PC-3 (cell line): ENCODE measurements around the gene DMRT3. TPM values are rescaled to one million over a fixed set of nuclear protein-coding genes. Genes with fewer than 3 reads are reported as not detected.
A peak's percentile ranks its signal among the peaks of the same experiment; 100 is the strongest.

Experiments used
- ATAC-seq: fragments of 200-7000 bp; cut with Tn5 transposase; 2 replicates; pipeline ENCODE4 v1.9.1; 2020; ENCODE audit warnings: mild to moderate bottlenecking, moderate library complexity
- BruUV-seq: library from RNA; stranded (reverse); fragments of 400-500 nt; replicated peaks from 2 replicates; lab custom pipeline; 2021; lab: Mats Ljungman, UMichigan
- CTCF ChIA-PET: fragments of 300-600 bp; sonication (Branson Sonifier 250); formaldehyde crosslinking; loops from one replicate; lab custom pipeline; 2022; ENCODE audit warnings: antibody characterized with exemption; lab: Charles Lee
- POLR2A ChIA-PET: fragments of 300-600 bp; sonication (Branson Sonifier 250); formaldehyde crosslinking; loops from one replicate; lab custom pipeline; 2022; ENCODE audit warnings: antibody characterized with exemption; ENCODE audit not compliant: unreplicated experiment; lab: Charles Lee
- DNase-seq: peaks from one replicate; pipeline ENCODE4 v3.0.0-alpha.2; 2015
- H2AFZ ChIP-seq: fragments of 300-600 bp; sonication (generic); 2 replicates; pipeline ENCODE4 v1.6.0; 2016; ENCODE audit warnings: antibody characterized with exemption, low read length
- H3F3A ChIP-seq: fragments of 300-600 bp; sonication (generic); one replicate; pipeline ENCODE4 v1.6.0; 2017; ENCODE audit warnings: antibody characterized with exemption, low read length, control low read depth, mild to moderate bottlenecking; ENCODE audit not compliant: unreplicated experiment
- H3K27ac ChIP-seq: fragments of 300-600 bp; sonication (generic); 2 replicates; pipeline ENCODE4 v1.5.1; 2016; ENCODE audit warnings: mild to moderate bottlenecking, low read length
- H3K27me3 ChIP-seq: fragments of 300-600 bp; sonication (generic); 2 replicates; pipeline ENCODE4 v1.6.1; 2016; ENCODE audit warnings: low read length, mixed read lengths
- H3K36me3 ChIP-seq: fragments of 300-600 bp; sonication (generic); 2 replicates; pipeline ENCODE4 v1.6.1; 2016; ENCODE audit warnings: low read depth, mixed run types, low read length, mixed read lengths
- H3K4me1 ChIP-seq: fragments of 300-600 bp; sonication (generic); 2 replicates; pipeline ENCODE4 v1.5.1; 2016; ENCODE audit warnings: low read length; ENCODE audit not compliant: insufficient read depth
- H3K4me2 ChIP-seq: fragments of 300-600 bp; sonication (generic); 2 replicates; pipeline ENCODE4 v1.6.0; 2016; ENCODE audit warnings: low read length
- H3K4me3 ChIP-seq: fragments of 300-600 bp; sonication (generic); 2 replicates; pipeline ENCODE4 v1.5.1; 2016; ENCODE audit warnings: mild to moderate bottlenecking, low read length, mixed read lengths
- H3K79me2 ChIP-seq: fragments of 300-600 bp; sonication (generic); 2 replicates; pipeline ENCODE4 v1.6.1; 2017; ENCODE audit warnings: low read length, mixed read lengths
- H3K9ac ChIP-seq: fragments of 300-600 bp; sonication (generic); 2 replicates; pipeline ENCODE4 v1.6.0; 2016; ENCODE audit warnings: mild to moderate bottlenecking, low read length
- H3K9me2 ChIP-seq: fragments of 300-600 bp; sonication (generic); replicated peaks from 2 replicates; pipeline ENCODE4 v1.6.1; 2016; ENCODE audit warnings: mixed run types, low read length, mixed read lengths
- H3K9me3 ChIP-seq: fragments of 300-600 bp; sonication (generic); 2 replicates; pipeline ENCODE4 v1.6.1; 2016; ENCODE audit warnings: low read length, mixed read lengths
- H4K20me1 ChIP-seq: fragments of 300-600 bp; sonication (generic); 2 replicates; pipeline ENCODE4 v1.6.1; 2016; ENCODE audit warnings: low read length, mixed read lengths
- EZH2 ChIP-seq: fragments of 300-600 bp; sonication (generic); IDR thresholded peaks from one replicate; pipeline ENCODE4 v1.6.1; 2017; ENCODE audit warnings: antibody characterized with exemption, mild to moderate bottlenecking, low read length; ENCODE audit not compliant: unreplicated experiment
- EZH2phosphoT487 ChIP-seq: fragments of 300-600 bp; sonication (generic); IDR thresholded peaks from 2 replicates; pipeline ENCODE4 v1.6.1; 2018; ENCODE audit warnings: mild to moderate bottlenecking, antibody characterized with exemption, low read length, borderline replicate concordance
- intact Hi-C: fragments of 100-400 bp; cut with micrococcal nuclease; formaldehyde crosslinking; loops from 2 replicates; pipeline ENCODE4 v1.9.0; 2023
- total RNA-seq: library from RNA; depleted of rRNA; stranded (reverse); fragments of >200 nt; gene quantifications from 2 replicates; pipeline ENCODE4 v1.2.3, GENCODE V29; 2014
- TF ChIP-seq, protein P1 (sequence below): fragments of 300-600 bp; sonication (generic); conservative IDR thresholded peaks from 2 replicates; pipeline ENCODE4 v1.5.1; 2017; ENCODE audit warnings: antibody characterized with exemption, low read depth, mild to moderate bottlenecking, low read length

DMRT3 gene
- total RNA-seq, 1 experiment from 2014 or later = not detected

- Histone ChIP-seq H3K36me3 (no peaks in the 10 kb centered on the region), H3K4me2 (no peak overlapping the region), H3K79me2 (no peaks in the 10 kb centered on the region), H2AFZ (no peak overlapping the region), H4K20me1 (no peaks in the 10 kb centered on the region), H3K27me3 (no peaks in the 10 kb centered on the region), H3K9ac (no peak overlapping the region), H3K4me3 (no peak overlapping the region), H3F3A (peaks cover 4% of the 10 kb centered on the region), H3K9me2 (no peaks in the 10 kb centered on the region), H3K27ac (no peak overlapping the region), H3K4me1 (no peaks in the 10 kb centered on the region), H3K9me3 (no peaks in the 10 kb centered on the region)
- DNase-seq (peak; percentile 22), ATAC-seq (no peak)
- POLR2A ChIA-PET = no interaction called here
- TF ChIP-seq, protein P1, sequence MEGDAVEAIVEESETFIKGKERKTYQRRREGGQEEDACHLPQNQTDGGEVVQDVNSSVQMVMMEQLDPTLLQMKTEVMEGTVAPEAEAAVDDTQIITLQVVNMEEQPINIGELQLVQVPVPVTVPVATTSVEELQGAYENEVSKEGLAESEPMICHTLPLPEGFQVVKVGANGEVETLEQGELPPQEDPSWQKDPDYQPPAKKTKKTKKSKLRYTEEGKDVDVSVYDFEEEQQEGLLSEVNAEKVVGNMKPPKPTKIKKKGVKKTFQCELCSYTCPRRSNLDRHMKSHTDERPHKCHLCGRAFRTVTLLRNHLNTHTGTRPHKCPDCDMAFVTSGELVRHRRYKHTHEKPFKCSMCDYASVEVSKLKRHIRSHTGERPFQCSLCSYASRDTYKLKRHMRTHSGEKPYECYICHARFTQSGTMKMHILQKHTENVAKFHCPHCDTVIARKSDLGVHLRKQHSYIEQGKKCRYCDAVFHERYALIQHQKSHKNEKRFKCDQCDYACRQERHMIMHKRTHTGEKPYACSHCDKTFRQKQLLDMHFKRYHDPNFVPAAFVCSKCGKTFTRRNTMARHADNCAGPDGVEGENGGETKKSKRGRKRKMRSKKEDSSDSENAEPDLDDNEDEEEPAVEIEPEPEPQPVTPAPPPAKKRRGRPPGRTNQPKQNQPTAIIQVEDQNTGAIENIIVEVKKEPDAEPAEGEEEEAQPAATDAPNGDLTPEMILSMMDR = no peak
- TF ChIP-seq EZH2 (no peak), EZH2phosphoT487 (no peak)
- CTCF ChIA-PET = no interaction called here
- intact Hi-C loops = loop anchor here (10.0 kb wide), 1 partner anchor 187 kb away; no protein-coding TSS in a partner anchor
- BruUV-seq = no TSS peak
Observed at GRCh38 chr9:1001838-1002237, 25.4 kb downstream of the DMRT3 start.

- Histone ChIP-seq H3K9me3 (no peaks in the 10 kb centered on the region), H3F3A (peaks cover 4% of the 10 kb centered on the region), H3K4me3 (no peak overlapping the region), H3K9me2 (no peaks in the 10 kb centered on the region), H3K4me2 (no peak overlapping the region), H4K20me1 (no peaks in the 10 kb centered on the region), H3K27me3 (no peaks in the 10 kb centered on the region), H3K4me1 (no peaks in the 10 kb centered on the region), H3K36me3 (no peaks in the 10 kb centered on the region), H3K9ac (no peak overlapping the region), H3K27ac (no peak overlapping the region), H2AFZ (no peak overlapping the region), H3K79me2 (no peaks in the 10 kb centered on the region)
- CTCF ChIA-PET = no interaction called here
- no peak for ATAC-seq
- POLR2A ChIA-PET = no interaction called here
- intact Hi-C loops = loop anchor here (10.0 kb wide), 1 partner anchor 188 kb away; no protein-coding TSS in a partner anchor
- no peak for DNase-seq
- TF ChIP-seq, protein P1 = no peak
- TF ChIP-seq EZH2phosphoT487 (no peak), EZH2 (no peak)
- no TSS peak for BruUV-seq
Observed at GRCh38 chr9:1002678-1003077, 26.2 kb downstream of the DMRT3 start.

GRCh38 chr9:1005043-1005667 lies 28.7 kb downstream of the DMRT3 start:
- Histone ChIP-seq H3K9me2 (no peaks in the 10 kb centered on the region), H2AFZ (peak overlapping the region; percentile 61), H3K4me3 (no peak overlapping the region), H3K36me3 (no peaks in the 10 kb centered on the region), H4K20me1 (no peaks in the 10 kb centered on the region), H3K9ac (no peak overlapping the region), H3K4me1 (no peaks in the 10 kb centered on the region), H3F3A (no peaks in the 10 kb centered on the region), H3K27me3 (no peaks in the 10 kb centered on the region), H3K4me2 (peak overlapping the region; percentile 48; the same call in 1 of the 2 replicates), H3K9me3 (no peaks in the 10 kb centered on the region), H3K79me2 (no peaks in the 10 kb centered on the region), H3K27ac (no peak overlapping the region)
- BruUV-seq = no TSS peak
- TF ChIP-seq EZH2 = no peak
- TF ChIP-seq, protein P1 = peak; percentile 69
- intact Hi-C loops = loop anchor here (1.0 to 10.0 kb wide), 4 partner anchors 111 to 658 kb away; no protein-coding TSS in a partner anchor
- DNase-seq (peak; percentile 72), ATAC-seq (peak; percentile 70)
- POLR2A ChIA-PET = no interaction called here
- CTCF ChIA-PET = interaction anchor here (0.7 to 1.2 kb wide), 2 partner anchors 112 to 116 kb away, joined by 3 to 9 read pairs; no protein-coding TSS in a partner anchor
